LHCN-M2 (cell line): ENCODE measurements around the gene CAMK2G. TPM values are rescaled to one million over a fixed set of nuclear protein-coding genes. Genes with fewer than 3 reads are reported as not detected.

Experiments
- DNase-seq: peaks from one replicate; pipeline ENCODE4 v3.0.0-alpha.2; 2012; ENCODE audit warnings: low read depth
- total RNA-seq: library from RNA; depleted of rRNA; stranded (reverse); fragments of >200 nt; gene quantifications from 2 replicates; pipeline ENCODE4 v1.2.3, GENCODE V29; 2014; rRNA removed

The CAMK2G gene
- total RNA-seq, 1 experiment from 2014 or later = 20.8 TPM

DNA sequence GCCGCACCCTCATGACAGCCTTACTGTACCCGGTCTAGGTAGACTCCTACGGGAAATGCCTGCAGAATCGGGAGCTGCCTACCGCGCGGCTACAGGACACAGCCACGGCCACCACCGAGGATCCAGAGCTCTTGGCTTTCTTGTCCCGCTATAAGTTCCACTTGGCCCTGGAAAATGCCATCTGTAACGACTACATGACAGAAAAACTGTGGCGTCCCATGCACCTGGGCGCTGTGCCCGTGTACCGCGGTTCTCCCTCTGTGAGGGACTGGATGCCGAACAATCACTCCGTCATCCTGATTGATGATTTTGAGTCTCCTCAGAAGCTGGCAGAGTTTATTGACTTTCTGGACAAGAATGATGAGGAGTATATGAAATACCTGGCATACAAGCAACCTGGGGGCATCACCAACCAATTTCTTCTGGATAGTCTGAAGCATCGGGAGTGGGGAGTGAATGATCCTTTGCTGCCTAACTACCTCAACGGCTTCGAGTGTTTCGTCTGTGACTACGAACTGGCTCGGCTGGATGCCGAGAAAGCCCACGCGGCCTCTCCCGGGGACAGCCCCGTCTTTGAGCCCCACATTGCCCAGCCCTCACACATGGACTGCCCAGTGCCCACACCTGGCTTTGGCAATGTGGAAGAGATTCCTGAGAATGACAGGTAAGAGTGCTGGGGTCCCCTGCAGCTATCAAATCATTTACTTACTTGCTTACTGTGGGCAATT is 101.0 kb downstream of the CAMK2G start:
- no peak for DNase-seq

DNA sequence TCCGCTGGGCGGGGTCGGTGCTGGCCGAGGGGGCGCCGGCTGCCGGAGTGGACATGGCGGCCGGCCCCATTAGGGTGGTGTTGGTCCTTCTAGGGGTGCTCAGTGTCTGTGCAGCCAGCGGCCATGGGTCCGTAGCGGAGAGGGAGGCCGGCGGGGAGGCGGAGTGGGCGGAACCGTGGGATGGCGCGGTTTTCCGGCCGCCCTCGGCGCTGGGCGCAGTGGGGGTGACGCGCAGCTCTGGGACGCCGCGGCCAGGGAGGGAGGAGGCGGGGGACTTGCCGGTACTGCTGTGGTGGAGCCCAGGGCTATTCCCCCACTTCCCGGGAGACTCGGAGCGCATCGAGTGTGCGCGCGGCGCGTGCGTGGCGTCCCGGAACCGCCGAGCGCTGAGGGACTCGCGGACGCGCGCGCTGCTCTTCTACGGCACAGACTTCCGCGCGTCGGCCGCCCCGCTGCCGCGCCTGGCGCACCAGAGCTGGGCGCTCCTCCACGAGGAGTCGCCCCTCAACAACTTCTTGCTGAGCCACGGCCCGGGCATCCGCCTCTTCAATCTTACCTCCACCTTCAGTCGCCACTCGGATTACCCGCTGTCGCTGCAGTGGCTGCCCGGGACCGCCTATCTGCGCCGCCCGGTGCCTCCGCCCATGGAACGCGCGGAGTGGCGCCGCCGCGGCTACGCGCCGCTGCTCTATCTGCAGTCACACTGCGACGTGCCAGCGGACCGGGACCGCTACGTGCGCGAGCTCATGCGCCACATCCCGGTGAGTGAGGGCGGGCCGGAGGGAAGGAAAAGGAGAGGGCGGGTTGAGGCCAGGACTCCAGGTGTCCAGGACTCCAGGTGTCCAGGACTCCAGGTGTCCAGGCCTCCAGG is 101.8 kb downstream of the CAMK2G start:
- peak; percentile 87 for DNase-seq

DNA sequence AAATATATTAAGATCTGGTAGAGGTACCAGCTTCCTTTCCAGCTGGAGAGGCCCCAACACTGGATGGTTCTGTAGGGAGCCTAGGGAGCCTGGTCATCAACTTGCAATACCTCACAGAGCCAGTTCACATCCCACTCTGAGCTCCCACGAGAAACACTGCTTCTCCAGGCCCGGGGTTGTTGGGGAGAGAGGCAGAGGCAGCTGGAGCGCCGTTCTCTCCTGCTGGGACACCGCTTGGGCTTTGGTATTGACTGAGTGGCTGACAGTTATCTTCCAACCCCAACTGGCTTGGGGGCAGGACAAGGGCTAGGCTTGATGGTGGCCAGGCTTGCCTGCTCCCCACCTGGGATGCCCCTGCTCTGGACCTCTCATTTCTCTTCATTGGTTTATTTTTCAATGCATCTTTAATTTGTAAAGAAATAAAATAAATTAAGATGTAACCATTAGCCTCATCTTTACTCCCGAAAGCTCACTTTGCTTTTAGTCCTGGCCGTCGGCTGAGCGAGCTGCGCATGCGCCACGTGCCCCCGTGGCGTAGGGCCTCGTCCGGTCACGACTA is 102.6 kb downstream of the CAMK2G start:
- peak; percentile 59 for DNase-seq

DNA sequence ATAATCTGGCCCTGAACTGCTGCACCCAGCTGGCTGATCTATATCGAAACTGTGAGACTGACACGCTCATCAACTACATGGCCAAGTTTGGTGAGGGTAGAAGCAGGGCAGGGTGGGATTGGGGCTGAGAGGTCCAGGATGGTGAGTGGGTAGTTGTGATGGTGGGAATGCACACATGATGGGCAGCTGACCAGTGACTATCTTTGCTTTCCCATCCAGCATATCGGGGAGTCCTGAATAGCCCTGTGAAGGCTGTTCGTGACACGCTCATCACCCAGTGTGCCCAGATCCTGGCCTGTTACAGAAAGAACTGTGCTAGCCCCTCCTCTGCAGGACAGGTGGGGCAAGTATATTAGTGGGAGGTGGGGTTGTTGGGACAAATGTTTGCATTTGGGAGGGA is 105.0 kb downstream of the CAMK2G start:
- DNase-seq = no peak

DNA sequence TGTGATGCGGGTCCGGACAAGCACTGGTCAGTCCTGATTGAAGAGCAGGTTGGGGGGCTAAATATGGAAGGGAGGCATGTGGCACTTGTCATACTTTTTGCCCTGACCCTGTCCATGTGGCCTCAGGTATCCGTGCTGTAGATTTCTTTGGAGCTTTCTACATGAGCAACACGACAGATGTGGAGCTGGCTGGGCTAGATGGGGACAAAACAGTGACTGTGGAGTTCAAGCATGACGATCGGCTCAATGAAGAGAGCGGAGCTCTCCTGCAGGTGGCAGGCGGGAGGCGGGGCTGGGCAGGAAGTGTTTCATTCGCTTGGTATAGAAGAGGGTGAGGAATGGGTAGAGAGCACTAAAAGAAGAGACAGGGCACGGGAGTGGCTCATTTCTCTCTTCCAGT is 105.5 kb downstream of the CAMK2G start:
- DNase-seq = no peak

DNA sequence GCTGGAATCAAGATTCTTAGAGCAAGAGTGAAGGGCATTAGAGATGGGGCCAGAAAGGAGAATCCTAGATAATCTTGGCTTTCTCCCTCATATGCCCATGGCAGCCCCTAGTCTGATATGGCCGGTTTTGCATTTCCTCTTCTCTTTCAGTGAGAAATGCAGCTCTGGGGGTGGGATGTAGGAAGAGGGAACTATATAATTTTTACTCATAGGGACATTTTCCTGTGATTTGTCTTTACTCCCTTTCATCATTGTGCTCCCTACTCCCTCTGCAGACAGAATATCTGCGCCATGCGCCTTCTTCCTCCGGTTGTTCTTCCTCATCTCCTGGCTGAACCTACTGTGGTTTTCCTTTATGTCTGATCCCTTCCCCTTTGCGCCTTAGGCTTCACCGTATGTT is 109.3 kb downstream of the CAMK2G start:
- DNase-seq = no peak

DNA sequence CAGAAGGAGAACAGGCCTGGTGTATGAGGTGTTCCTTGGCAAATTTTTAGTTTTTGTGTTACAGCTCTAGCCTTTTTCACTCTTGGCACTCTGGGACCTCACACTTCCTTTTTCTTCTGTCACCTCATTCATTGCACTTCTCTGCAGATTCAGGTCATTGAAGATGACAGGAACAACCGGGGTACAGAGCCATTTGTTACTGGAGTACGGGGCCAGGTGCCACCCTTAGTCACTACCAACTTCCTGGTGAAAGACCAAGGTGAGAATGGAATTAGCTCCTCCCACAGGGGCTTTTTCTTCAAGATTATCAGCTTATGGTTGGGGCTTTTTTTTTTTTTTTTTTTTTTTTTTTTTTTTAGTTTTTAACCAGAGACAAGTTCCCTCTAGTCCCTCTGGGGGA is 111.0 kb downstream of the CAMK2G start:
- no peak for DNase-seq

- peak; percentile 36 for DNase-seq
These were observed 111.4 kb downstream of the CAMK2G start for GRCh38 chr10:73762915-73763314.

Other genes with a start within 250 kb of the CAMK2G start
- not detected in 2 replicates for gene MYOZ1, start 233.1 kb downstream of the CAMK2G start, total RNA-seq
- 0.32 and 0.63 TPM in 2 replicates for gene SYNPO2L, start 218.5 kb downstream of the CAMK2G start, total RNA-seq
- 1.0 and 2.5 TPM in 2 replicates for gene AGAP5, start 176.4 kb downstream of the CAMK2G start, total RNA-seq
- 66.2 and 77.2 TPM in 2 replicates for gene SEC24C, start 130.2 kb downstream of the CAMK2G start, total RNA-seq
- 32.5 and 40.1 TPM in 2 replicates for gene CHCHD1, start 92.5 kb downstream of the CAMK2G start, total RNA-seq
- 57.6 and 85.6 TPM in 2 replicates for gene ZSWIM8, start 88.9 kb downstream of the CAMK2G start, total RNA-seq
- gene NDST2, start 63.0 kb downstream of the CAMK2G start, total RNA-seq = 20.7 and 29.2 TPM in 2 replicates
- gene PLAU, start 36.6 kb upstream of the CAMK2G start, total RNA-seq = 614 and 683 TPM in 2 replicates
- gene VCL, start 123.6 kb upstream of the CAMK2G start, total RNA-seq = 147 and 163 TPM in 2 replicates